Fibroblast of lung (primary cell): ENCODE measurements around the gene MUS81. TPM values are rescaled to one million over a fixed set of nuclear protein-coding genes. Genes with fewer than 3 reads are reported as not detected.

ENCODE experiments used
- DNase-seq, 2 donors: peaks; one replicate each; pipeline versions ENCODE4 v3.0.0 to v3.0.0-alpha.2; 2010; ENCODE audit warnings: low read depth in 2 of 2
- H2AFZ ChIP-seq: 2 replicates; pipeline ENCODE4 v1.5.1; 2012; ENCODE audit warnings: low read length, control low read depth, inconsistent platforms
- H3K27ac ChIP-seq: 2 replicates; pipeline ENCODE4 v1.5.1; 2011; ENCODE audit warnings: low read length, control low read depth; ENCODE audit not compliant: insufficient read depth
- H3K27me3 ChIP-seq: 2 replicates; pipeline ENCODE4 v1.5.1; 2011; ENCODE audit warnings: mild to moderate bottlenecking, low read length; ENCODE audit not compliant: control insufficient read depth, insufficient read depth
- H3K36me3 ChIP-seq: 2 replicates; pipeline ENCODE4 v1.5.1; 2011; ENCODE audit warnings: low read length; ENCODE audit not compliant: control insufficient read depth, insufficient read depth
- H3K4me1 ChIP-seq: 2 replicates; pipeline ENCODE4 v1.5.1; 2011; ENCODE audit warnings: low read length; ENCODE audit not compliant: control insufficient read depth, insufficient read depth; ENCODE audit errors: extremely low read depth
- H3K4me2 ChIP-seq: 2 replicates; pipeline ENCODE4 v1.5.1; 2011; ENCODE audit warnings: low read length, control low read depth; ENCODE audit not compliant: insufficient read depth; ENCODE audit errors: extremely low read depth
- H3K4me3 ChIP-seq, 4 experiments: fragments of 200-600 bp in 1 of 4; sonication (generic) in 1 of 4; replicated peaks in 1 of 4; 2 replicates each; pipeline ENCODE4 v1.5.1; 2011 to 2016; ENCODE audit warnings: low read length in 4 of 4, low read depth in 3 of 4, mild to moderate bottlenecking in 3 of 4, control low read depth in 2 of 4, inconsistent platforms in 1 of 4, mixed read lengths in 1 of 4; ENCODE audit not compliant: insufficient read depth in 1 of 4; ENCODE audit errors: control extremely low read depth in 1 of 4
- H3K79me2 ChIP-seq: 2 replicates; pipeline ENCODE4 v1.5.1; 2012; ENCODE audit warnings: mild to moderate bottlenecking, low read length, inconsistent platforms; ENCODE audit not compliant: control insufficient read depth, insufficient read depth
- H3K9ac ChIP-seq: 2 replicates; pipeline ENCODE4 v1.5.1; 2011; ENCODE audit warnings: mild to moderate bottlenecking, low read length, control low read depth; ENCODE audit not compliant: insufficient read depth
- H3K9me3 ChIP-seq: 2 replicates; pipeline ENCODE4 v1.5.1; 2012; ENCODE audit warnings: low read depth, low read length; ENCODE audit not compliant: control insufficient read depth, insufficient read depth
- H4K20me1 ChIP-seq: 2 replicates; pipeline ENCODE4 v1.5.1; 2011; ENCODE audit warnings: low read length; ENCODE audit not compliant: control insufficient read depth, insufficient read depth; ENCODE audit errors: extremely low read depth
- EZH2 ChIP-seq: IDR thresholded peaks from 2 replicates; pipeline ENCODE4 v1.5.1; 2012; ENCODE audit warnings: low read length, control low read depth, mild to moderate bottlenecking; ENCODE audit errors: missing control alignments
- polyA plus RNA-seq, 2 donors: library from polyadenylated mRNA; depleted of rRNA in 1 of 2; stranded (reverse) in 1 of 2; unstranded in 1 of 2; fragments of >200 nt; gene quantifications; 2 replicates each; pipeline ENCODE4 v1.2.1, GENCODE V29; 2011 to 2012; ENCODE audit warnings: missing spikeins in 1 of 2
- total RNA-seq: library from RNA; depleted of rRNA; stranded (reverse); fragments of >200 nt; gene quantifications from 2 replicates; pipeline ENCODE4 v1.2.1, GENCODE V29; 2014
- TF ChIP-seq, protein P1 (sequence below), 2 donors: IDR thresholded peaks in 1 of 2; conservative IDR thresholded peaks in 1 of 2; 1 replicate in 1 of 2; 2 replicates in 1 of 2; pipeline ENCODE4 v1.5.1; 2011 to 2012; ENCODE audit warnings: low read length in 2 of 2, control low read depth in 1 of 2, inconsistent platforms in 1 of 2, low read depth in 1 of 2, mild to moderate bottlenecking in 1 of 2

Gene MUS81
- total and polyA plus RNA-seq, 2 donors (not counting 1 experiment from before 2014, with no cell fraction given), result 23.6 to 56.8 TPM

GRCh38 chr11:65885808-65886536 is 25.7 kb downstream of the MUS81 start:
- H3K9ac ChIP-seq, result no peak overlapping the region
- no peak for DNase-seq
- H3K4me1 ChIP-seq, result peaks cover 14% of the 10 kb centered on the region
- H3K4me2 ChIP-seq, result no peak overlapping the region
- no peaks in the 10 kb centered on the region for H3K9me3 ChIP-seq
- TF ChIP-seq, protein P1, sequence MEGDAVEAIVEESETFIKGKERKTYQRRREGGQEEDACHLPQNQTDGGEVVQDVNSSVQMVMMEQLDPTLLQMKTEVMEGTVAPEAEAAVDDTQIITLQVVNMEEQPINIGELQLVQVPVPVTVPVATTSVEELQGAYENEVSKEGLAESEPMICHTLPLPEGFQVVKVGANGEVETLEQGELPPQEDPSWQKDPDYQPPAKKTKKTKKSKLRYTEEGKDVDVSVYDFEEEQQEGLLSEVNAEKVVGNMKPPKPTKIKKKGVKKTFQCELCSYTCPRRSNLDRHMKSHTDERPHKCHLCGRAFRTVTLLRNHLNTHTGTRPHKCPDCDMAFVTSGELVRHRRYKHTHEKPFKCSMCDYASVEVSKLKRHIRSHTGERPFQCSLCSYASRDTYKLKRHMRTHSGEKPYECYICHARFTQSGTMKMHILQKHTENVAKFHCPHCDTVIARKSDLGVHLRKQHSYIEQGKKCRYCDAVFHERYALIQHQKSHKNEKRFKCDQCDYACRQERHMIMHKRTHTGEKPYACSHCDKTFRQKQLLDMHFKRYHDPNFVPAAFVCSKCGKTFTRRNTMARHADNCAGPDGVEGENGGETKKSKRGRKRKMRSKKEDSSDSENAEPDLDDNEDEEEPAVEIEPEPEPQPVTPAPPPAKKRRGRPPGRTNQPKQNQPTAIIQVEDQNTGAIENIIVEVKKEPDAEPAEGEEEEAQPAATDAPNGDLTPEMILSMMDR (conservative IDR thresholded peaks at IDR 0.05 in 1 of 2, IDR thresholded peaks at IDR 0.05 in 1 of 2; ENCODE audit: low read depth in 1 of 2, low read length in 2 of 2), result no peak
- no peak for TF ChIP-seq EZH2
- H2AFZ ChIP-seq, result no peak overlapping the region
- H3K79me2 ChIP-seq, result peaks cover 29% of the 10 kb centered on the region
- H3K27ac ChIP-seq, result no peak overlapping the region
- no peaks in the 10 kb centered on the region for H4K20me1 ChIP-seq
- H3K36me3 ChIP-seq, result peaks cover 35% of the 10 kb centered on the region
- no peaks in the 10 kb centered on the region for H3K27me3 ChIP-seq
- no peak overlapping the region for H3K4me3 ChIP-seq

DNA sequence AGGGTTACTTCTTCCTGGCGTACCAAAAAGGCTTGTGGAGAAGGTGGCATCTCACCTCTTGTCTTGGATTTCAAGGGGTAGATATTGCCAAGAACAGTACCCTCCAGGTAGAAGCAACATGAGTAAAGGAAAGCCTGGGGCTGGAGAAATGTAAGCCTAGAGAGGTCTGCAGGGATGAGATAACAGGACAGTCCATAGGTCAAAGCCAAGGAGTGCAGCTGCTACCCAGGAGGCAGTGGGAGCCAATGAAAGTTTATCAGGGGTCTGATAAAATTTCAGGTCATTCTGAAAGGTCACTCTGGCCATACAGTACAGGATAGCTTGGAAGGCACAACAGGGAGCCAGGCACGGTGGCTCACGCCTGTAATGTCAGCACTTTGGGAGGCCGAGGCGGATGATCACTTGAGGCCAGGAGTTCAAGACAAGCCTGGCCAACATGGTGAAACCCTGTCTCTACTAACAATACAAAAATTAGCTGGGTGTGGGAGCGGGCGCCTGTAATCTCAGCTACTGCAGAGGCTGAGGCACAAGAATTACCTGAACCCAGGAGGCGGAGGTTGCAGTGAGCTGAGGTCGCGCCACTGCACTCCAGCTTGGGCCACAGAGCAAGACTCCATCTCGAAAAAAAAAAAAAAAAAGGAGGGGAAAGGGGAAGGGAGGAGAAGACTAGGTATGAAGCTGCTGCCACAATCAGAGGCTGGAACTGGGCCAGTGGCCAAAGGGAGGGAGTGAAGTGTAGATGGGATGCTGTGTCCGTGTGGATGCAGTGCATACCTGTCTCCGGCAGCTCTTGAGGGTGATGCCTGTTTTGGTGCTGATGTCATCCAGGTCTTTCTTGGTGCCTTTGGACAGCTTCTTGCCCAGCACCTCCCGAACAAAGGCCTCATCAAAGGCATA is 26.8 kb downstream of the MUS81 start:
- H4K20me1 ChIP-seq, result no peaks in the 10 kb centered on the region

More for the DNA sequence above, 26.8 kb downstream of the MUS81 start:
- peaks cover 38% of the 10 kb centered on the region for H3K36me3 ChIP-seq
- no peaks in the 10 kb centered on the region for H3K9me3 ChIP-seq
- H3K79me2 ChIP-seq, result peaks cover 40% of the 10 kb centered on the region
- H3K9ac ChIP-seq, result peak overlapping the region; percentile 65
- H3K27ac ChIP-seq, result peak overlapping the region; percentile 98
- DNase-seq, result no peak
- peak overlapping the region; percentile 96 for H3K4me2 ChIP-seq
- TF ChIP-seq, protein P1 (conservative IDR thresholded peaks at IDR 0.05 in 1 of 2, IDR thresholded peaks at IDR 0.05 in 1 of 2; ENCODE audit: low read depth in 1 of 2, low read length in 2 of 2), result no peak
- TF ChIP-seq EZH2, result no peak
- H3K4me3 ChIP-seq, result peak overlapping the region; percentile 49 to 85 (median 64)
- no peak overlapping the region for H2AFZ ChIP-seq
- peaks cover 14% of the 10 kb centered on the region for H3K4me1 ChIP-seq
- no peaks in the 10 kb centered on the region for H3K27me3 ChIP-seq
